Neural cell (in vitro differentiated cells): ENCODE results near the gene FGF1.

Experiments used
- CTCF ChIP-seq: fragments of 450-650 bp; IDR thresholded peaks from 2 replicates; pipeline ENCODE4 v1.5.1; 2014; ENCODE audit warnings: antibody characterized with exemption, mild to moderate bottlenecking, moderate library complexity; ENCODE audit not compliant: poor library complexity, severe bottlenecking
- EP300 ChIP-seq: fragments of 450-650 bp; conservative IDR thresholded peaks from 2 replicates; pipeline ENCODE4 v1.6.1; 2014; ENCODE audit warnings: antibody characterized with exemption, mild to moderate bottlenecking, moderate library complexity; ENCODE audit not compliant: poor library complexity, severe bottlenecking
- EZH2 ChIP-seq: fragments of 200-600, 300-800 bp; shearing (Covaris generic), sonication (generic); IDR thresholded peaks from 2 replicates; pipeline ENCODE4 v1.6.1; 2014; ENCODE audit warnings: antibody characterized with exemption, low read length, borderline replicate concordance, mild to moderate bottlenecking; ENCODE audit not compliant: insufficient read depth, poor library complexity, severe bottlenecking
- MXI1 ChIP-seq: fragments of 450-650 bp; conservative IDR thresholded peaks from 2 replicates; pipeline ENCODE4 v1.6.1; 2014; ENCODE audit warnings: antibody characterized with exemption, mild to moderate bottlenecking; ENCODE audit not compliant: poor library complexity, severe bottlenecking
- POLR2AphosphoS5 ChIP-seq: IDR thresholded peaks from 2 replicates; pipeline ENCODE4 v1.6.1; 2012
- RAD21 ChIP-seq: fragments of 450-650 bp; conservative IDR thresholded peaks from 2 replicates; pipeline ENCODE4 v1.6.1; 2014; ENCODE audit warnings: antibody characterized with exemption, mild to moderate bottlenecking, moderate library complexity
- REST ChIP-seq: IDR thresholded peaks from 2 replicates; pipeline ENCODE4 v1.6.1; 2012; ENCODE audit warnings: borderline replicate concordance
- TAF1 ChIP-seq: IDR thresholded peaks from 2 replicates; pipeline ENCODE4 v1.6.1; 2012; ENCODE audit warnings: low read depth

GRCh38 chr5:142679744-142680143, 6.1 kb downstream of the FGF1 start:
- no peak for TF ChIP-seq CTCF
- TF ChIP-seq TAF1 = no peak
- TF ChIP-seq POLR2AphosphoS5 = no peak
- TF ChIP-seq REST = no peak
- TF ChIP-seq RAD21 = no peak
- TF ChIP-seq EP300 = no peak
- no peak for TF ChIP-seq EZH2
- no peak for TF ChIP-seq MXI1
